Small intestine (tissue), 7 donors: ENCODE data around the gene CCDC187. TPM values are rescaled to one million over a fixed set of nuclear protein-coding genes. Genes with fewer than 3 reads are reported as not detected.

ENCODE experiments used
- DNase-seq, 2 donors: peaks; one replicate each; pipeline versions ENCODE4 v3.0.0 to v3.0.0-alpha.2; 2013
- FAIRE-seq: peaks from 2 replicates; lab custom pipeline; 2012; peaks lifted over from hg19 to GRCh38; lab: Jason Lieb, UNC
- H3K27ac ChIP-seq, 3 donors: one replicate each; pipeline ENCODE4 v1.5.1; 2013; ENCODE audit warnings: low read length in 2 of 3, mild to moderate bottlenecking in 2 of 3, control low read depth in 1 of 3, inconsistent platforms in 1 of 3, low read depth in 1 of 3, moderate library complexity in 1 of 3
- H3K27me3 ChIP-seq, 3 donors: one replicate each; pipeline ENCODE4 v1.6.1; 2013; ENCODE audit warnings: low read length in 3 of 3, inconsistent platforms in 1 of 3; ENCODE audit not compliant: control insufficient read depth in 3 of 3, insufficient read depth in 3 of 3
- H3K36me3 ChIP-seq, 3 donors: one replicate each; pipeline ENCODE4 v1.6.1; 2013; ENCODE audit warnings: low read length in 3 of 3, inconsistent platforms in 1 of 3, low read depth in 1 of 3, mild to moderate bottlenecking in 1 of 3, moderate library complexity in 1 of 3; ENCODE audit not compliant: control insufficient read depth in 3 of 3, insufficient read depth in 2 of 3
- H3K4me1 ChIP-seq, 3 donors: one replicate each; pipeline ENCODE4 v1.6.1; 2013; ENCODE audit warnings: low read length in 2 of 3, inconsistent platforms in 1 of 3, low read depth in 1 of 3, mild to moderate bottlenecking in 1 of 3, moderate library complexity in 1 of 3; ENCODE audit not compliant: control insufficient read depth in 3 of 3, insufficient read depth in 2 of 3
- H3K4me3 ChIP-seq, 3 donors: one replicate each; pipeline ENCODE4 v1.5.1; 2013; ENCODE audit warnings: low read length in 3 of 3, control low read depth in 1 of 3, inconsistent platforms in 1 of 3, low read depth in 1 of 3, mild to moderate bottlenecking in 1 of 3, moderate library complexity in 1 of 3
- H3K9me3 ChIP-seq, 2 donors: one replicate each; pipeline ENCODE4 v1.6.1; 2013; ENCODE audit warnings: low read depth in 1 of 2, low read length in 1 of 2; ENCODE audit not compliant: control insufficient read depth in 2 of 2, insufficient read depth in 1 of 2
- WGBS, 3 donors: extraction: QIAGEN DNeasy Blood & Tissue Kit; methylation state at CpG; one replicate each; pipeline ENCODE4 v1.1.7; 2013; 5-methylcytosine and 5-hydroxymethylcytosine counted together
- polyA plus RNA-seq, 4 donors: library from polyadenylated mRNA; stranded (reverse) in 3 of 4; unstranded in 1 of 4; fragments of 200-250 nt in 3 of 4; fragments of 120-200 nt in 1 of 4; gene quantifications; one replicate each; pipeline versions ENCODE4 v1.2.1 to v1.2.3, GENCODE V29; 2013
- donor health status: healthy with polysubstance abuse.
- donor health status: control.
- donor health status: control.
- donor health status: Bipolar disorder and iron deficiency.
- donor health status: healthy.

CCDC187 gene
- polyA plus RNA-seq, 4 donors: 0.01 to 2.7 TPM; not detected in 2

DNA sequence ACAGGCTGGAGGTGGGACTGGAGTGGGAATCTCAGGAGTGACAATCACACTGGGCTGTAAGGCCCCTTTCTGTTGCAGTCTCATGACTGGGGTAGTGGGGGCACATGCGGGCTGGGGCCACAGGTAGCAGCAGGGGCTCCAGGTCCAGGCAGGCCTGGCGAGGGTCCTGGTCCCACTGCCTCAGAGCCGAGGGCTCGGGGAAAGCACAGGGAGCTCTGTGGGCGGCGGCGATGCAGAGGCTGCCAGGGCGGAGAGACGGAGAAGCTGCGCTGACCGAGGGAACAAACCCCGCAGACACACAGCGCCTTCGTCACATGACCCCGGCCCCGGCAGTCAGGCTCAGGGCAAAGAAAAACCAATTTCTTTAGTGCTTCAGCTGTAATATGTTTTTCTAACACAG is 93.6 kb downstream of the CCDC187 start:
- 94 to 96% (median 95%) methylated on average over 16 of the region's 16 CpGs for WGBS, 3 donors
- peaks cover 0 to 9% of the 10 kb centered on the region in 2 donors for H3K9me3 ChIP-seq
- H3K4me3 ChIP-seq: no peak overlapping the region
- H3K27me3 ChIP-seq: peaks cover 0 to 3% (median 0%) of the 10 kb centered on the region in 3 donors
- DNase-seq (no peak), FAIRE-seq (no peak)
- peaks cover 3 to 75% (median 9%) of the 10 kb centered on the region in 3 donors for H3K36me3 ChIP-seq
- H3K4me1 ChIP-seq: no peaks in the 10 kb centered on the region
- no peak overlapping the region for H3K27ac ChIP-seq

GRCh38 chr9:136209786-136210185 is 94.1 kb downstream of the CCDC187 start:
- no peak for FAIRE-seq
- H3K27ac ChIP-seq: no peak overlapping the region
- DNase-seq: no peak
- peaks cover 3 to 72% (median 6%) of the 10 kb centered on the region in 3 donors for H3K36me3 ChIP-seq
- H3K9me3 ChIP-seq: peaks cover 0 to 9% of the 10 kb centered on the region in 2 donors
- no peak overlapping the region for H3K4me3 ChIP-seq
- no peaks in the 10 kb centered on the region for H3K4me1 ChIP-seq
- 82 to 88% (median 87%) methylated on average over 17 of the region's 17 CpGs for WGBS, 3 donors
- H3K27me3 ChIP-seq: peaks cover 0 to 5% (median 0%) of the 10 kb centered on the region in 3 donors

- Histone ChIP-seq H3K9me3 (peaks cover 0 to 5% of the 10 kb centered on the region in 2 donors), H3K4me1 (no peaks in the 10 kb centered on the region), H3K4me3 (no peak overlapping the region), H3K27ac (no peak overlapping the region), H3K36me3 (peaks cover 3 to 66% (median 6%) of the 10 kb centered on the region in 3 donors), H3K27me3 (peaks cover 1 to 10% (median 4%) of the 10 kb centered on the region in 3 donors)
- 94 to 96% (median 95%) methylated on average over 13 to 17 of the region's 17 CpGs for WGBS, 3 donors
- FAIRE-seq (no peak), DNase-seq (no peak)
These were observed 94.7 kb downstream of the CCDC187 start for GRCh38 chr9:136209232-136209631.

GRCh38 chr9:136208675-136209074 is 95.2 kb downstream of the CCDC187 start:
- peaks cover 0 to 2% of the 10 kb centered on the region in 2 donors for H3K9me3 ChIP-seq
- H3K36me3 ChIP-seq: peaks cover 3 to 62% (median 4%) of the 10 kb centered on the region in 3 donors
- 87 to 89% (median 88%) methylated on average over 17 of the region's 17 CpGs for WGBS, 3 donors
- H3K4me1 ChIP-seq: no peaks in the 10 kb centered on the region
- H3K27me3 ChIP-seq: peaks cover 7 to 16% (median 9%) of the 10 kb centered on the region in 3 donors
- no peak overlapping the region for H3K27ac ChIP-seq
- DNase-seq: no peak
- no peak for FAIRE-seq
- no peak overlapping the region for H3K4me3 ChIP-seq

DNA sequence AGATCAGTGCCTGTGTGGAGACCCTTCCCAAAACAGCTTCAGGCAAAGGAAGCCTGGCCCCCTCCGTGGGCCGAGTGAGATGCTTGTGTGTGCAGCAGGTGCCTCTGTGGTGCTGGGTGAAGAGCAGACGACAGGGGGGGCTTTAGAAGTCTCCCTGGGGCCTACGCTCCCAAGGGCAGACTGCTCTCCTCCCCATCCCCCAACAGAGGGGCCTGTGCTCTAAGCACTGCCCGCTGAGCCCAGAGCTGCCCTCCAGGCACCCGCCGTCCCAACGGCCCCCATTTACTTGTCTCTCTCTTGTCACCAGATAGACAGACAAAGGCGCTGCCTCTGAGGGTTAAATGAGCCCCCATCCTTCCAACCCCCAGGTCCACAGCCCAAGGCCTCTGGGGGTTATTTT is 96.3 kb downstream of the CCDC187 start:
- H3K27ac ChIP-seq: no peak overlapping the region
- H3K4me3 ChIP-seq: no peak overlapping the region
- WGBS, 3 donors: 85 to 94% (median 92%) methylated on average over 9 of the region's 9 CpGs
- no peak for FAIRE-seq
- H3K9me3 ChIP-seq: no peaks in the 10 kb centered on the region
- no peaks in the 10 kb centered on the region for H3K4me1 ChIP-seq
- peaks cover 10 to 22% (median 15%) of the 10 kb centered on the region in 3 donors for H3K27me3 ChIP-seq
- no peak for DNase-seq
- H3K36me3 ChIP-seq: peaks cover 3 to 53% (median 3%) of the 10 kb centered on the region in 3 donors

GRCh38 chr9:136206602-136207275 is 97.2 kb downstream of the CCDC187 start:
- Histone ChIP-seq H3K36me3 (peaks cover 3 to 44% (median 3%) of the 10 kb centered on the region in 3 donors), H3K27me3 (peaks cover 17 to 30% (median 19%) of the 10 kb centered on the region in 3 donors), H3K27ac (no peak overlapping the region), H3K4me1 (no peaks in the 10 kb centered on the region), H3K9me3 (no peaks in the 10 kb centered on the region), H3K4me3 (no peak overlapping the region)
- 77 to 84% (median 77%) methylated on average over 16 of the region's 16 CpGs for WGBS, 3 donors
- FAIRE-seq: no peak
- no peak for DNase-seq

DNA sequence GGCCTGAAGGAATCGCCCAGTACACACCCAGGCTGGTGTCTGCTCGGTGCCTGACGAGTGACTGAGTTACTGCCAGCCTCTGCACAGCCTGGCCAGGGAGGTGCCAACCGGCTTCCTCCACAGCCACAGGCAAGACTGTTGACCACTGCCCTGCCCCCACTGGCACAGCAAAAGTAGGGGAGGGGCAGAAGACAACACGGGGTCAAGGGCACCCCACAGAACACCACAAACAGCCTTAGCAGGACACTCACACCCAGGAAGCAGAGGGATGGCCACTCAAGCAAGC is 98.2 kb downstream of the CCDC187 start:
- Histone ChIP-seq H3K4me3 (no peak overlapping the region), H3K27ac (no peak overlapping the region), H3K27me3 (peaks cover 21 to 40% (median 27%) of the 10 kb centered on the region in 3 donors), H3K36me3 (peaks cover 3 to 35% (median 3%) of the 10 kb centered on the region in 3 donors), H3K9me3 (no peaks in the 10 kb centered on the region), H3K4me1 (no peaks in the 10 kb centered on the region)
- 83 to 88% (median 87%) methylated on average over 5 of the region's 5 CpGs for WGBS, 3 donors
- no peak for DNase-seq
- FAIRE-seq: no peak

DNA sequence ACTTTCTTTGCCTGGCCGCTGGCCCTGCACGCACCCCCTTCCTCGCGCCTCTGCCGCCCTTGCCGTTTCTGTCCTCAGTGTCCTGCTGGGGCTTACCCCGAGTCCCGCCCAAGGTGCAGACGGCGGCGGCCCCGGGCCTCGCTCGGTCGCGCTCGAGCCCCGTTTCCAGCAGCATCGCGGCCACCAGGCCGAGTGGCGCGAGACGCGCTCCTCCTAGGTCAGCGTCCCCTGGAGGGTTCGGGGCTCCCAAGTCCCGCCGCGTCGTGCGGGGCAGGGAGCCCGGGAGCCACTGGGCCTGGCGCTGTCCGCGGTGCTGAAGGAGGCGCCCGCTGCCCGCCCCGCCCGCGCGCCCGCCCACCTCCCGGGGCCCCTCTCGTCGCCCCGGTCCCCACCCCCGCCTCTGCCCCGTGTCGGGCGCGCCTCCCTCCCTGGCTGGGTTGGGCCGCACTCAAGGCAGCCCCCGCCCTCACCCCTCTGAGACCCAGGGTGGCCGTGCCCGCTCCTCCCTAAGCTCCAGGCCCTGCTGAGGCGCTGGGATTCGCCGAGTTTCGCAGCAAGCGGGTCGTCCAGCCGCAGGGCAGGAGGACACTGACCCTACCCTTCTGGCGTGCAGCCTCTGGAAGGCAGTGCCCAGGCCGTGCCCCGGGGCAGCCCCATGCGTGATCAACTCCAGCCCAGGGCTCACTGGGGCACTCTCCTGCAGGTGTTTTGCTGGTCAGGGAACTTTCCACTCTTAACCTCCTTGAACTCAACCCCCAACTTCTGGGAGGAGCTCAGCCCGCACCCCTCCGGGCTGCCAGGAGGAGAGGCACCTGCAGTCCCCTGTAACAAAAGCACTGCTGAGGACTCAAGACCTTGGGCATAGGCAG is 98.8 kb downstream of the CCDC187 start, which contains the start of gene LHX3:
Gene LHX3, minus strand, starts transcription at position 291 of the 869 bp plus-strand sequence. Its CDS starts 116 bp downstream, at position 175.
- FAIRE-seq (no peak), DNase-seq (peak in 1 of 2 donors; percentile 61)
- Histone ChIP-seq H3K4me3 (no peak within 1 kb of the TSS), H3K27me3 (peaks cover 25 to 45% (median 33%) of the 10 kb centered on the region in 3 donors), H3K4me1 (no peaks in the 10 kb centered on the region), H3K36me3 (peaks cover 3 to 31% (median 3%) of the 10 kb centered on the region in 3 donors), H3K27ac (no peak within 1 kb of the TSS), H3K9me3 (no peaks in the 10 kb centered on the region)
- WGBS, 3 donors: 9 to 20% (median 18%) methylated on average over 52 to 70 of the region's 70 CpGs
